Astrocyte (in vitro differentiated cells and primary cell): ENCODE measurements around the gene PHKG1.

Source experiments
- EZH2 ChIP-seq: IDR thresholded peaks from 2 replicates; pipeline ENCODE4 v1.6.1; 2012; ENCODE audit warnings: mild to moderate bottlenecking, low read length, inconsistent platforms; ENCODE audit not compliant: insufficient read depth
- TF ChIP-seq, protein P1 (sequence below): IDR thresholded peaks from 2 replicates; pipeline ENCODE4 v1.5.1; 2011; ENCODE audit warnings: low read depth, mild to moderate bottlenecking, inconsistent platforms, low read length, moderate library complexity; ENCODE audit not compliant: insufficient read depth

DNA sequence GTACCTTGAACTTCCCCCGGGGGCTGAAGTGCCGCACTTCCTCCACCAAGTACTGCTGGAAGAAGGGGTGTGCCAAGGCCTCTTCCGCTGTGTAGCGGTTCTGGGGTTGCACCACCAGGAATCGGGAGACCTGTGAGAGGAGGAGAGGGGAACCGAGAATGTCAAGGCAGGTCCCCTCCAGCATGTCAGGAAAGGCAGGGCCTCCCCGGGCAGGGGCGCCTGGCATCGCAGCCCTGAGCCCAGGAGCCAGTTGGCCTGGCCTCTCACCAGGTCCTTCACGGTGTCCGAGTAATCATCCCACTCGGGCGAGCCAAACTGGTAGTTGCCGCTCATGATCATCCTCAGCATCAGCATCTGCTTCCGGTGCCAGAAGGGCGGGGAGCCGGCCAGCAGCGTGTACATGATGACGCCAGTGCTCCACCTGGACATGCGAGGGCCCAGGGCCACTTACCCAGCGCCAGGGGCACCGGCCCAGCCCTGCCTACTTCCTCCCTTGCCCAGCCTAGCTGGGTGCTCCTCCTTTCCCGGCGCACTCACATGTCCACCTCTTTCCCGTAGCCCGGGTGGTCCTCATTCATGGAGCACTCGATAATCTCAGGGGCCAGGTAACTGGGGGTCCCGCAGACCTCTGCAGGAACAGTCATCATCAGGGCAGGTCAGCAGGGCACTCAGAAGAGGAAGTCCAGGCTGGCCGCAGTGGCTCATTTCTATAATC is 11.0 kb downstream of the PHKG1 start:
- TF ChIP-seq, protein P1, sequence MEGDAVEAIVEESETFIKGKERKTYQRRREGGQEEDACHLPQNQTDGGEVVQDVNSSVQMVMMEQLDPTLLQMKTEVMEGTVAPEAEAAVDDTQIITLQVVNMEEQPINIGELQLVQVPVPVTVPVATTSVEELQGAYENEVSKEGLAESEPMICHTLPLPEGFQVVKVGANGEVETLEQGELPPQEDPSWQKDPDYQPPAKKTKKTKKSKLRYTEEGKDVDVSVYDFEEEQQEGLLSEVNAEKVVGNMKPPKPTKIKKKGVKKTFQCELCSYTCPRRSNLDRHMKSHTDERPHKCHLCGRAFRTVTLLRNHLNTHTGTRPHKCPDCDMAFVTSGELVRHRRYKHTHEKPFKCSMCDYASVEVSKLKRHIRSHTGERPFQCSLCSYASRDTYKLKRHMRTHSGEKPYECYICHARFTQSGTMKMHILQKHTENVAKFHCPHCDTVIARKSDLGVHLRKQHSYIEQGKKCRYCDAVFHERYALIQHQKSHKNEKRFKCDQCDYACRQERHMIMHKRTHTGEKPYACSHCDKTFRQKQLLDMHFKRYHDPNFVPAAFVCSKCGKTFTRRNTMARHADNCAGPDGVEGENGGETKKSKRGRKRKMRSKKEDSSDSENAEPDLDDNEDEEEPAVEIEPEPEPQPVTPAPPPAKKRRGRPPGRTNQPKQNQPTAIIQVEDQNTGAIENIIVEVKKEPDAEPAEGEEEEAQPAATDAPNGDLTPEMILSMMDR, result no peak
- TF ChIP-seq EZH2, result no peak
